HEK293T (cell line): ENCODE results near the gene ADGRD1.
A peak's percentile ranks its signal among the peaks of the same experiment; 100 is the strongest.

Experiments
- CTCF ChIA-PET: fragments of 350-600 bp; formaldehyde crosslinking; extraction: SDS; loops from one replicate; lab custom pipeline; 2021; ENCODE audit warnings: antibody characterized with exemption, inconsistent platforms; lab: Yijun Ruan, JAX
- POLR2A ChIA-PET: fragments of 350-600 bp; formaldehyde crosslinking; extraction: SDS; loops from one replicate; lab custom pipeline; 2020; ENCODE audit warnings: antibody characterized with exemption, inconsistent platforms; lab: Yijun Ruan, JAX
- DNase-seq: peaks from one replicate; pipeline ENCODE4 v3.0.0; 2012; ENCODE audit warnings: mixed read lengths; ENCODE audit errors: extremely low spot score
- ARNT ChIP-seq: fragments of 450-650 bp; IDR thresholded peaks from 2 replicates; pipeline ENCODE4 v1.6.1; 2017; ENCODE audit warnings: mild to moderate bottlenecking
- BHLHE40 ChIP-seq: fragments of 450-650 bp; IDR thresholded peaks from 2 replicates; pipeline ENCODE4 v1.6.1; 2016; ENCODE audit warnings: mild to moderate bottlenecking, moderate library complexity, borderline replicate concordance
- CTBP1 ChIP-seq: fragments of 450-650 bp; IDR thresholded peaks from 2 replicates; pipeline ENCODE4 v1.6.1; 2016; ENCODE audit warnings: borderline replicate concordance
- ELF4 ChIP-seq: fragments of 450-650 bp; IDR thresholded peaks from 2 replicates; pipeline ENCODE4 v1.6.1; 2017; ENCODE audit warnings: antibody characterized with exemption
- FOXA1 ChIP-seq: fragments of 450-650 bp; IDR thresholded peaks from 2 replicates; pipeline ENCODE4 v1.6.1; 2016; ENCODE audit warnings: mild to moderate bottlenecking
- FOXM1 ChIP-seq: fragments of 450-650 bp; IDR thresholded peaks from 2 replicates; pipeline ENCODE4 v1.6.1; 2017; ENCODE audit warnings: mild to moderate bottlenecking, borderline replicate concordance
- HDGF ChIP-seq: fragments of 450-650 bp; IDR thresholded peaks from 2 replicates; pipeline ENCODE4 v1.6.1; 2017; ENCODE audit warnings: antibody characterized with exemption, borderline replicate concordance
- L3MBTL2 ChIP-seq: fragments of 450-650 bp; conservative IDR thresholded peaks from 2 replicates; pipeline ENCODE4 v1.6.1; 2016; ENCODE audit warnings: mild to moderate bottlenecking
- LEF1 ChIP-seq: fragments of 450-650 bp; IDR thresholded peaks from 2 replicates; pipeline ENCODE4 v1.6.1; 2017; ENCODE audit warnings: mild to moderate bottlenecking, borderline replicate concordance
- NFRKB ChIP-seq: fragments of 450-650 bp; IDR thresholded peaks from 2 replicates; pipeline ENCODE4 v1.6.1; 2016; ENCODE audit warnings: mild to moderate bottlenecking, moderate library complexity
- SP1 ChIP-seq: fragments of 450-650 bp; IDR thresholded peaks from 2 replicates; pipeline ENCODE4 v1.6.1; 2017
- SUZ12 ChIP-seq: fragments of 450-650 bp; IDR thresholded peaks from 2 replicates; pipeline ENCODE4 v1.6.1; 2016; ENCODE audit warnings: mild to moderate bottlenecking
- TARDBP ChIP-seq: fragments of 450-650 bp; IDR thresholded peaks from 2 replicates; pipeline ENCODE4 v1.6.1; 2016
- ZNF384 ChIP-seq: fragments of 450-650 bp; IDR thresholded peaks from 2 replicates; pipeline ENCODE4 v1.6.1; 2016
- TF ChIP-seq, protein P1 (sequence below): fragments of 450-650 bp; IDR thresholded peaks from 2 replicates; pipeline ENCODE4 v1.6.1; 2016

The ADGRD1 gene

GRCh38 chr12:131049002-131049401, 95.3 kb downstream of the ADGRD1 start:
- TF ChIP-seq LEF1 (no peak), FOXA1 (no peak), HDGF (no peak)
- TF ChIP-seq, protein P1, sequence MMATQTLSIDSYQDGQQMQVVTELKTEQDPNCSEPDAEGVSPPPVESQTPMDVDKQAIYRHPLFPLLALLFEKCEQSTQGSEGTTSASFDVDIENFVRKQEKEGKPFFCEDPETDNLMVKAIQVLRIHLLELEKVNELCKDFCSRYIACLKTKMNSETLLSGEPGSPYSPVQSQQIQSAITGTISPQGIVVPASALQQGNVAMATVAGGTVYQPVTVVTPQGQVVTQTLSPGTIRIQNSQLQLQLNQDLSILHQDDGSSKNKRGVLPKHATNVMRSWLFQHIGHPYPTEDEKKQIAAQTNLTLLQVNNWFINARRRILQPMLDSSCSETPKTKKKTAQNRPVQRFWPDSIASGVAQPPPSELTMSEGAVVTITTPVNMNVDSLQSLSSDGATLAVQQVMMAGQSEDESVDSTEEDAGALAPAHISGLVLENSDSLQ = no peak
- DNase-seq = no peak
- CTCF ChIA-PET = no interaction called here
- POLR2A ChIA-PET = no interaction called here

DNA sequence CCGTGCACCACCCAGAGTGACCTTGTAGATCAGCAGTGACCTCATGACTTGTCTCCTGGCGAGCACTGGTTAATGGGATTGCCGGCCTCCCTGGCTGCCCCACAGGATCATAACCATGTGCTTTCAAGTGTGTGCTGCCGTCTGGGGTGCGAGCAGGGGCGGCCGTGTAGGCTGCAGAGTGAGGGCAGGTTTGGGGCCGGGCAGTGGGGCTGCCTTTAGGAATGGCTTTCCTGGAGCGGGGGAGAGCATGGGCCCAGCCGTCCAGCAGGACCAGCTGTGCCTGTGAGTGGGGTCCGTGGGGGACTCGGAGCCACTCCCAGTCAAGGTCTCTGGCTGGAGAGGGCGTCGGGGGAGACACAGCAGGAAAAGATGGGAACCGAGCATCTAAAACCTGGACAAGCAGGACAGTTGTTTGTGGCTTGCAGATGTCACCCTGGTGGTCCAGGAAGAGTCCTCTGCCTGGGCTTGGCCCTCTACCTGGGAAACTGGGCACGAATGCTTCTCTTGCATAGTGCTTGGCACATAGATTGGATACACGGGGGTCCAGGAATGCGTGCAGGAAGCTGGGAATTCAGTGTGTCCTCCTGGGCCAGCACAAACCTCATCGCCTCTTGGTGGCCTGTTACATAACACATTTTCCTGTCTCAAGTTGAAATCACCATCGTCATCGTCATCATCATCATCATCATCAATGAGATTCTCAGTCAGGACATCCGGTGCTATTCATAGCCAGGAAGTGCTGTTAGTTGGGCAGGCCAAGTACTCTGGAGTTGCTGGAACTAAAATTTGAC, 96.0 kb downstream of the ADGRD1 start:
- CTCF ChIA-PET = interaction anchor here (0.6 kb wide), 1 partner anchor 786 kb away, joined by 3 read pairs; no protein-coding TSS in a partner anchor
- TF ChIP-seq LEF1 (no peak), BHLHE40 (no peak), ZNF384 (no peak), L3MBTL2 (no peak), HDGF (no peak), ELF4 (no peak), FOXA1 (no peak), FOXM1 (no peak), ARNT (no peak), SP1 (no peak)
- POLR2A ChIA-PET = no interaction called here
- DNase-seq = no peak

DNA sequence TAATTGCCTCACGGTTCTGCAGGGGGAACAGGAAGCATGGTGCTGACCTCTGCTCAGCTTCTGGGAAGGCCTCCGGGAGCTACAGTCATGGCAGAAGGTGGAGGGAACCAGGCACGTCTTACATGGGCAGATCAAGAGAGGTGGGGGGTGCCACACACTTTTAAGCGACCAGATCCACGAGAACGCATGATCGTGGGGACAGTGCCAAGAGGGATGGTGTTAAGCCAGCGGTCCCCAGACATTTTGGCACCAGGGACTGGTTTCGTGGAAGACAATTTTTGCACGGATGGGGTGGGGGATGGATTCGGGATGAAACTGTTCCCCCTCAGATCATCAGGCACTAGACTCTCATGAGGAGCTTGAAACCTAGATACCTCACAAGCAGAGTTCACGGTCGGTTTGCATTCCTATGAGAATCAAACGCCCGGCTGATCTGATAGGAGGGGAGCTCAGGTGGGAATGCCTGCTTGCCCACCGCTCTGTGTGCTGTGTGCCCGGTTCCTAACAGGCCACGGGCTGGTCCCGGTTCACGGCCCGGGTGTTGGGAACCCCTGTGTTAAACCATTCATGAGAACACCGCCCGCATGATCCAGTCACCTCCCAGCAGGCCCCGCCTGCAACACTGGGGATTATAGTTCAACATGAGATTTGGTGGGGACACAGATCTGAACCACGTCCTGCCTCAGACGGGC, 96.9 kb downstream of the ADGRD1 start:
- CTCF ChIA-PET = interaction anchor here (0.6 kb wide), 1 partner anchor 785 kb away, joined by 3 read pairs; no protein-coding TSS in a partner anchor
- POLR2A ChIA-PET = no interaction called here

DNA sequence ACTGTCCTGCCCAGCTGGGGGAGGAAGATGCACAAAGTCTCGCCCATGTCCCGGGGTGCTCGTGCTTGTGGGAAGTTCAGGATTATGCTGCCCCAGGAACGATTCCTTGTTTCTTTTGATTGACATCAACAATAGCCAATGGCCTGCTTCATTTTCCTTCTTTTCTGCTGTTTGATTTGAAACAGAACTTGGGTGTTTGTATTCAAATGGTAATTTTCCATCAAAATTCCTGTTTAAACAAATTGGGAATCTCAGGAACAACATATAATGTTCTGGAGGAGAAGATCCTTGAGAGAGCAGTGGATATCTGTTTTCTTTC, 97.4 kb downstream of the ADGRD1 start:
- ChIA-PET POLR2A (no interaction called here), CTCF (no interaction called here)
- TF ChIP-seq, protein P1 = peak; percentile 72
- TF ChIP-seq NFRKB = no peak
- no peak for DNase-seq

More for the DNA sequence above, 96.9 kb downstream of the ADGRD1 start:
- no peak for DNase-seq
- TF ChIP-seq CTBP1 (no peak), BHLHE40 (no peak), NFRKB (no peak), FOXA1 (no peak), ARNT (no peak), TARDBP (no peak), LEF1 (no peak)
- TF ChIP-seq, protein P1 = no peak

GRCh38 chr12:131052063-131052781, 98.5 kb downstream of the ADGRD1 start:
- CTCF ChIA-PET = no interaction called here
- POLR2A ChIA-PET = no interaction called here
- TF ChIP-seq ELF4 = no peak
- no peak for TF ChIP-seq SUZ12
- no peak for TF ChIP-seq SP1
- TF ChIP-seq FOXA1 = no peak
- TF ChIP-seq FOXM1 = no peak
- no peak for TF ChIP-seq LEF1
- TF ChIP-seq BHLHE40 = no peak
- TF ChIP-seq ARNT = no peak
- no peak for TF ChIP-seq NFRKB
- TF ChIP-seq CTBP1 = no peak
- TF ChIP-seq L3MBTL2 = no peak
- TF ChIP-seq HDGF = no peak
- no peak for DNase-seq

DNA sequence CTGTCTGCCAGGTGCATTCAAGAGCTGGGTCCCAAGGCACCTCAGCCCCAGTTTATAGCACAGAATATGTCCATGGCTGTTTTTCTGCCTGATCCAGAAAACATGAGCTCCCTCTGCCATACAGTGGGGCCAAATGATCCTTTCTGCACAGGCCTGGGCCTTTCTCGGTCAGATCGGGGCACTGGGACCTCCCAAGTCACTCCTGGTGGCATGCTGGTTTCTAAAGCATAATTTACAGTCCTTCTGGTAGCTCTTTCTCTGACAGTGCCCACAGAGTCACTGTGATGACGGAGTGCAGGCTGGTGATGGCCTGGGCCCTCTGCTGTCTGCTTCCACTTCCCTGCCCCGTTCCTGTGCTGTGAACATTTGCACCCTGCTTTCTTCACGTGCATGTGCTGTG, 99.2 kb downstream of the ADGRD1 start:
- TF ChIP-seq LEF1 (no peak), ARNT (no peak), FOXA1 (no peak), ZNF384 (no peak), TARDBP (no peak), FOXM1 (no peak), ELF4 (no peak), CTBP1 (no peak), HDGF (no peak), L3MBTL2 (no peak)
- no peak for DNase-seq
- CTCF ChIA-PET = no interaction called here
- POLR2A ChIA-PET = no interaction called here
